H1 (cell line): ENCODE results near the gene CREBL2. TPM values are rescaled to one million over a fixed set of nuclear protein-coding genes. Genes with fewer than 3 reads are reported as not detected.

Source experiments
- ATF2 ChIP-seq: IDR thresholded peaks from 2 replicates; pipeline ENCODE4 v1.6.1; 2012; ENCODE audit warnings: low read length, inconsistent platforms
- CHD1 ChIP-seq: IDR thresholded peaks from 2 replicates; pipeline ENCODE4 v1.6.1; 2012; ENCODE audit warnings: low read depth, low read length, improper control_type of control experiment
- CHD7 ChIP-seq: fragments of 300-600 bp; sonication (generic); IDR thresholded peaks from 2 replicates; pipeline ENCODE4 v1.7.1; 2012; ENCODE audit warnings: low read length, moderate library complexity, mild to moderate bottlenecking, inconsistent platforms; ENCODE audit not compliant: insufficient replicate concordance
- CREB1 ChIP-seq: IDR thresholded peaks from 2 replicates; pipeline ENCODE4 v1.6.1; 2012; ENCODE audit warnings: inconsistent platforms
- RBBP5 ChIP-seq: IDR thresholded peaks from 2 replicates; pipeline ENCODE4 v1.7.1; 2012; ENCODE audit warnings: low read depth, mild to moderate bottlenecking, inconsistent platforms, low read length, moderate library complexity, borderline replicate concordance
- SAP30 ChIP-seq: fragments of 300-600 bp; sonication (generic); IDR thresholded peaks from 2 replicates; pipeline ENCODE4 v1.7.1; 2012; ENCODE audit warnings: low read length, moderate library complexity, mild to moderate bottlenecking, inconsistent platforms; ENCODE audit not compliant: insufficient read depth, insufficient replicate concordance
- polyA plus RNA-seq, 7 experiments: library from polyadenylated mRNA; depleted of rRNA in 3 of 7; stranded (reverse) in 5 of 7; unstranded in 2 of 7; fragments of >200 nt in 5 of 7; fragments of 200-250 nt in 2 of 7; gene quantifications; 1 replicate in 5 of 7; 2 replicates in 1 of 7; 4 replicates in 1 of 7; pipeline versions ENCODE4 v1.2.1 to v1.2.3, GENCODE V29; 2011 to 2013; ENCODE audit warnings: missing spikeins in 2 of 7, mixed read lengths in 2 of 7
- total RNA-seq: library from RNA; stranded (reverse); fragmentation: NEBNext Ultra II Directional; extraction: Animal tissue kit (Norgen Biotek cat#: 25700); gene quantifications from 2 replicates; pipeline ENCODE4 v1.2.1, GENCODE V29; 2021

The CREBL2 gene
- total and polyA plus RNA-seq, 2 of the 8 experiments (the other 6 are each of a cell fraction or from before 2014, with no cell fraction given), result 9.8 to 18.3 TPM

- no peak for TF ChIP-seq CHD7
- TF ChIP-seq CREB1, result no peak
- TF ChIP-seq RBBP5, result no peak
- no peak for TF ChIP-seq CHD1
- no peak for TF ChIP-seq ATF2
- TF ChIP-seq SAP30, result no peak
Observed at GRCh38 chr12:12627308-12627827, 15.7 kb downstream of the CREBL2 start (continued).
